Nephron progenitor cell (in vitro differentiated cells): ENCODE measurements around the gene BOC.

Source experiments
- DNase-seq: peaks from one replicate; pipeline ENCODE4 v3.0.0; 2021
- H3K27ac Mint-ChIP-seq: 2 replicates; pipeline ENCODE4 v1.8.0; 2021; ENCODE audit warnings: mild to moderate bottlenecking, moderate library complexity, mixed read lengths
- H3K27me3 Mint-ChIP-seq: 2 replicates; pipeline ENCODE4 v1.8.0; 2021; ENCODE audit warnings: mild to moderate bottlenecking, low read depth, mixed read lengths; ENCODE audit not compliant: poor library complexity
- H3K36me3 Mint-ChIP-seq: 2 replicates; pipeline ENCODE4 v1.8.0; 2021; ENCODE audit warnings: low read depth, mixed read lengths
- H3K4me1 Mint-ChIP-seq: 2 replicates; pipeline ENCODE4 v1.8.0; 2021; ENCODE audit warnings: mixed read lengths
- H3K4me3 Mint-ChIP-seq: 2 replicates; pipeline ENCODE4 v1.8.0; 2021; ENCODE audit warnings: mild to moderate bottlenecking, moderate library complexity, mixed read lengths
- H3K9me3 Mint-ChIP-seq: 2 replicates; pipeline ENCODE4 v1.8.0; 2021; ENCODE audit warnings: mild to moderate bottlenecking, moderate library complexity, mixed read lengths
- TF ChIP-seq, protein P1 (sequence below): fragments of 200-600 bp; sonication (generic); IDR thresholded peaks from 2 replicates; pipeline ENCODE4 v1.5.0; 2021; ENCODE audit warnings: antibody characterized with exemption

The BOC gene

DNA sequence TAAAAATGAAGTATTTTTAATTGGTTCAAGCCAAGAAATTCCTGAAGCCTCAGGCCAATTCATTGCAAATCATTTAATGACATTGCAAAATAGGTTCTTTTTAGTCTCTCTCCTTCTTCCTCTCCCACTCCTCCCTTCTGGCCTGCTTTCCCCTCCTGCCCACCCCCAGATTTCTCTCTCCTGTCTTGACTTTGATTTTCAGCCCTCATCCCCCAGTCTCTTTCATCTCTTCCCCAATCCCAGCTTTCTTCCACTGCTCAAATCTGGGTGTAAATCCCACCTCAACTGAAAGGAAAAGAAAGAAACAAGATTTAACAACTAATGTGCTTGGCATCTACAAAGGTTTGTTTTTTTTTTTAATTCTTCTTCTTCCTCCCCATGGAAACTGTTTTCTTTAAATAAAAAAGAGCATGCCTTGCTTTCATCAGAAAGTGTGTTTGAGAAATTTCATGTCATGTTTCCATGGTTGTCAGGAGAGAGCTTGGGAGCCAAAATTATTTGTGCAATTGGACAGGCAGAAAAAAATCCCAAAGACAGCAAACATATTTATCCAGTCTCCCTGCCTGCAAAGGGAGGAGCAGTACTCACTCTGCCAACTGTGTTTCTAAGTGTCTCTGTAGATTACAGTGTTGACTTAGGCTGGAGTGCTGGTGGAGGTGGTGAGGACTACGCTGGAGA is 50.4 kb downstream of the BOC start:
- peak overlapping the region; percentile 31 for H3K4me3 Mint-ChIP-seq
- no peaks in the 10 kb centered on the region for H3K9me3 Mint-ChIP-seq
- no peak for DNase-seq
- TF ChIP-seq, protein P1, sequence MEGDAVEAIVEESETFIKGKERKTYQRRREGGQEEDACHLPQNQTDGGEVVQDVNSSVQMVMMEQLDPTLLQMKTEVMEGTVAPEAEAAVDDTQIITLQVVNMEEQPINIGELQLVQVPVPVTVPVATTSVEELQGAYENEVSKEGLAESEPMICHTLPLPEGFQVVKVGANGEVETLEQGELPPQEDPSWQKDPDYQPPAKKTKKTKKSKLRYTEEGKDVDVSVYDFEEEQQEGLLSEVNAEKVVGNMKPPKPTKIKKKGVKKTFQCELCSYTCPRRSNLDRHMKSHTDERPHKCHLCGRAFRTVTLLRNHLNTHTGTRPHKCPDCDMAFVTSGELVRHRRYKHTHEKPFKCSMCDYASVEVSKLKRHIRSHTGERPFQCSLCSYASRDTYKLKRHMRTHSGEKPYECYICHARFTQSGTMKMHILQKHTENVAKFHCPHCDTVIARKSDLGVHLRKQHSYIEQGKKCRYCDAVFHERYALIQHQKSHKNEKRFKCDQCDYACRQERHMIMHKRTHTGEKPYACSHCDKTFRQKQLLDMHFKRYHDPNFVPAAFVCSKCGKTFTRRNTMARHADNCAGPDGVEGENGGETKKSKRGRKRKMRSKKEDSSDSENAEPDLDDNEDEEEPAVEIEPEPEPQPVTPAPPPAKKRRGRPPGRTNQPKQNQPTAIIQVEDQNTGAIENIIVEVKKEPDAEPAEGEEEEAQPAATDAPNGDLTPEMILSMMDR, result no peak
- H3K36me3 Mint-ChIP-seq, result peaks cover 78% of the 10 kb centered on the region
- peak overlapping the region; percentile 98 for H3K27ac Mint-ChIP-seq
- H3K27me3 Mint-ChIP-seq, result peaks cover 6% of the 10 kb centered on the region
- peaks cover 94% of the 10 kb centered on the region for H3K4me1 Mint-ChIP-seq

DNA sequence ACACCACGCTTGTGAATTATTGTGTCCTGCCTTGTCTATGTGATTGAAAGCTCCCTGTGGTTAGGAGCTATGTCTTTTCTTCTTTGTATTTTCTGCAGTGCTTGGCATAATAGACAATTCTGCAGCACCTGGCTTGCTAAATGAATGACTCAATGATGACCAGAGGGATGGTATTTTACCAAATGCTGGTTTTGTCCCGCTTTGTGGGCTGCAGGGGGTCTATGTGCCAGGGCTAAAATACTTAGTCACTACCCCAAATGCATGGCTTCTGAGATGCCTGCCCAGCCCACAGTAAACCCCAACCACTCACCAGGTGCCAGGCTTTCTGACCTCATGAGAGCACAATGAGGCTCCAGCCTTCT is 50.9 kb downstream of the BOC start:
- Mint-ChIP-seq H3K27ac (peak overlapping the region; percentile 98), H3K4me3 (no peak overlapping the region), H3K27me3 (peaks cover 6% of the 10 kb centered on the region)

DNA sequence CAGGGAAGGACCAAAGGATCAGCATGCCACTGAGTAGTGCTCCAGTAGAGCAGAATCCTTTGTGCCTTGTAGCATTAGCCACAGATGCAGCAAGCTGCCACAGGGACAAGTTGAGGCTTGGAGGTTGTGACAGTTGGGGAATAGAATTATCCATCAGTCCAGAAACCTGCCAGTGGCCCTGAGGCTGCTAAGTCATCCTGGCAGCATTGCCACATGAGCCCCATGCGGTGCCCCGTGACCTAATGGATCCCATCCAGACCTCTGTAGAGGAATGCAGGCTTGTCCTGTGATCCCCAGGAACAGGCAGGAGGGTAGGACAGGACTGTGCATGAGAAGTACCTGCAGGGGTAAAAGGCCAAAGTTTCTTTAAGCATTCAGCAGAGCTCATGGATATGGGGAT is 51.7 kb downstream of the BOC start:
- Mint-ChIP-seq H3K36me3 (peaks cover 79% of the 10 kb centered on the region), H3K9me3 (no peaks in the 10 kb centered on the region), H3K4me1 (peaks cover 100% of the 10 kb centered on the region), H3K4me3 (no peak overlapping the region), H3K27ac (peak overlapping the region; percentile 98), H3K27me3 (peaks cover 9% of the 10 kb centered on the region)
- no peak for DNase-seq
- TF ChIP-seq, protein P1, result no peak

More for the DNA sequence above, 50.9 kb downstream of the BOC start:
- H3K9me3 Mint-ChIP-seq, result no peaks in the 10 kb centered on the region
- DNase-seq, result no peak
- H3K36me3 Mint-ChIP-seq, result peaks cover 79% of the 10 kb centered on the region
- TF ChIP-seq, protein P1, result no peak
- peaks cover 99% of the 10 kb centered on the region for H3K4me1 Mint-ChIP-seq

DNA sequence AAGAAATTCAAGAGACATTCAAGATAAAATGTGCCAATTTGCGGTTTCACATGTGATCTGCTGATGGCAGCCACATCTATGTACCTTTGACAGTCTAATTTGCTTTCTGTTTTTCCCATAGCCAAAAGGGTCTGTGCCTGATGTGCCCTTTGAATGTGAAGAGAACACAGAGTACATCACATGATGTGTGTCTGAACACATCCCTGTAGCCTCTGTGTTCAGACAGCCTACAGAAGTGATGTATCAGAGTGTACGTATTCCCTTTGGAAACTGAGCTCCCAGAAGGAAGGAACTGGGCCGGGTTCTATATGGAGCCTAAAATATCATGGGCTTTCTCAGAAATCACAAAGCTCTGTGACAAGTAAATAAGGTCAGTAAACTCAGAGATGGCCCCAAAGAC is 52.4 kb downstream of the BOC start:
- H3K9me3 Mint-ChIP-seq, result no peaks in the 10 kb centered on the region
- H3K4me1 Mint-ChIP-seq, result peaks cover 100% of the 10 kb centered on the region
- DNase-seq, result no peak
- H3K4me3 Mint-ChIP-seq, result no peak overlapping the region
- H3K27me3 Mint-ChIP-seq, result peaks cover 7% of the 10 kb centered on the region
- TF ChIP-seq, protein P1, result no peak
- peak overlapping the region; percentile 64 for H3K27ac Mint-ChIP-seq
- peaks cover 79% of the 10 kb centered on the region for H3K36me3 Mint-ChIP-seq

DNA sequence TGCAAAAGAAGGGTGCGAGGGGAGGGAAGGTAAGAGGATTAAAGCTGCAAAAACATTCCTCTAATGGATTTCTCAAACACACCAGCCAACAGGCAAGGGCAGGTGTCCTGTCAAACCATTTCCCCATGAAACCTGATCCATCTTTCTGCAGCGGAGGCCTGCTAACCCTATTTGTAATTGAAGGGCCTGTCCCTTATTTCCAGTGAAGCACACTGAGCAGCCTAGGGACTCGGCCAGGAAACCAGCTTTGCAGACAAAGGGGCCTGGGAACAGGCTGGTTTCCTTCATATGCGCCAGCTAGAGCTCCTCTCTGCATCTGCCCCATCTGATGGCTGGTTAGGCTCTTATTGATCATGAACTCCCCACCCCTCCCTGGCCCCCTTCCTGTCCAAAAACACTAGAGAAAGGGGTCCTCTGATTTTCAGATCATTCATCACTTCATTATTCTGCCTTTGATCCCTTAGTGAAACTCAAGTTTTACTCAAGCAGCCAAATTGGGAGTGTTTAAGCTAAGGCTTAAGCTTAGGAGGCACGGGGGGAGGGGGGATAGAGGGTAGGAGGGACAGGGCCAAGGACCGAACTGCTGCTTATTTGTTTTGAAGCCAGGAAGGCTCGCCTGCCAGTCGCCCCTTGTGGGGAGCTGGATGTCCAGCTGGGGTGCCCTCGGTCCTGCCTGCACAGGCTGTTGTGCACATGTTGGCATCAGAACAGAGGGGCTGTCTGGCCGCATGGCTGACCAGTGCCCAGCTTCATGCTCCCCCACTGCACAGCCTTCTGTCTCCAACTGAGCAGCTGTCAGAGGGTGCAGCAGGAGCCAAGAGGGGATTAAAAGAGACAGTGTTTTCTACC is 53.1 kb downstream of the BOC start:
- peaks cover 78% of the 10 kb centered on the region for H3K36me3 Mint-ChIP-seq
- H3K27ac Mint-ChIP-seq, result peak overlapping the region; percentile 64
- H3K4me1 Mint-ChIP-seq, result peaks cover 98% of the 10 kb centered on the region
- peak overlapping the region; percentile 24 for H3K4me3 Mint-ChIP-seq
- TF ChIP-seq, protein P1, result no peak
- peak; percentile 32 for DNase-seq
- H3K27me3 Mint-ChIP-seq, result peaks cover 7% of the 10 kb centered on the region
- no peaks in the 10 kb centered on the region for H3K9me3 Mint-ChIP-seq
